HL-60/S4 (cell line): ENCODE data around the gene MTRFR.
"Not testable (repeated sequence)": the region's sequence is repeated elsewhere in the genome, so short reads cannot be mapped to it uniquely, and the experiment has no call there.

Source experiments
- in situ Hi-C: fragments of 300-500 bp; cut with MboI; formaldehyde crosslinking; loops from 2 replicates; pipeline ENCODE4 v1.14.3; 2022; ENCODE audit warnings: low sequenced_read_pairs

The MTRFR gene

DNA sequence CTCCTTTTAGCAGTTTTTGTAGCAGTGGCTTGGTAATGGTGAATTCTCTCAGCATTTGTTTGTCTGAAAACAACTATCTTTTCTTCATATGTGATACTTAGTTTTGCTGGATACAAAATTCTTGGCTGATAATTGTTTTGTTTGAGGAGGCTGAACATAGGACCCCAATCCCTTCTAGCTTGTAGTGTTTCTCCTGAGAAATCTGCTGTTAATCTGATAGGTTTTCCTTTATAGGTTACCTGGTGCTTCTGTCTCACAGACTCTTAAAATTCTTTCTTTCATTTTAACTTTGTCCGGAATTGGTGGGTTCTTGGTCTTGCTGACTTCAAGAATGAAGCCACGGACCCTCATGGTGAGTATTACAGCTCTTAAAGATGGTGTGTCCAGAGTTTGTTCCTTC is 14.9 kb downstream of the MTRFR start:
- in situ Hi-C loops, result loop anchor here (25.0 kb wide), 1 partner anchor 386 kb away; no protein-coding TSS in a partner anchor

DNA sequence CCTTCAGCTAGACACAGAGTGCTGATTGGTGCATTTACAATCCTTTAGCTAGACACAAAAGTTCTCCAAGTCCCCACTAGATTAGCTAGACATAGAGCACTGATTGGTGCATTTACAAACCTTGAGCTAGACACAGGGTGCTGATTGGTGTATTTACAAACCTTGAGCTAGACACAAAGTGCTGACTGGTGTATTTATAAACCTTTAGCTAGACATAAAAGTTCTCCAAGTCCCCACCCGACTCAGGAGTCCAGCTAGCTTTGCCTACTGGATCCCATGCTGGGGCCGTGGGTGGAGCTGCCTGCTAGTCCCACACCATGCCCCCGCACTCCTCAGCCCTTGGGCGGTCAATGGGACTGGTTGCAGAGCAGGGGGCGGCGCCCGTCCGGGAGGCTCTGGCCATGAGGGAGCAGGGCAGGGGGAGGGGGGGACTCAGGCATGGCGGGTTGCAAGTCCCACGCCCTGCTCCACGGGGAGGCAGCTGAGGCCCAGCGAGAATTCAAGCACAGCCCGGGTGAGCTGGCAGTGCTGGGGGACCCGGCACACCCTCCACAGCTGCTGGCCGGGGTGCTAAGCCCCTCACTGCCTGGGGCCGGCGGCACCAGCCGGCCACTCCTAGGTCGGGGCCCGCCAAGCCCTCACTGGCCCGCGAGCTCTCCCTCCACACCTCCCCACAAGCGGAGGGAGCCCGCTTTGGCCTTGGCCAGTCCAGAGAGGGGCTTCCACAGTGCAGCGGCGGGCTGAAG is 15.9 kb downstream of the MTRFR start:
- in situ Hi-C loops, result loop anchor here (25.0 kb wide), 1 partner anchor 387 kb away; no protein-coding TSS in a partner anchor

DNA sequence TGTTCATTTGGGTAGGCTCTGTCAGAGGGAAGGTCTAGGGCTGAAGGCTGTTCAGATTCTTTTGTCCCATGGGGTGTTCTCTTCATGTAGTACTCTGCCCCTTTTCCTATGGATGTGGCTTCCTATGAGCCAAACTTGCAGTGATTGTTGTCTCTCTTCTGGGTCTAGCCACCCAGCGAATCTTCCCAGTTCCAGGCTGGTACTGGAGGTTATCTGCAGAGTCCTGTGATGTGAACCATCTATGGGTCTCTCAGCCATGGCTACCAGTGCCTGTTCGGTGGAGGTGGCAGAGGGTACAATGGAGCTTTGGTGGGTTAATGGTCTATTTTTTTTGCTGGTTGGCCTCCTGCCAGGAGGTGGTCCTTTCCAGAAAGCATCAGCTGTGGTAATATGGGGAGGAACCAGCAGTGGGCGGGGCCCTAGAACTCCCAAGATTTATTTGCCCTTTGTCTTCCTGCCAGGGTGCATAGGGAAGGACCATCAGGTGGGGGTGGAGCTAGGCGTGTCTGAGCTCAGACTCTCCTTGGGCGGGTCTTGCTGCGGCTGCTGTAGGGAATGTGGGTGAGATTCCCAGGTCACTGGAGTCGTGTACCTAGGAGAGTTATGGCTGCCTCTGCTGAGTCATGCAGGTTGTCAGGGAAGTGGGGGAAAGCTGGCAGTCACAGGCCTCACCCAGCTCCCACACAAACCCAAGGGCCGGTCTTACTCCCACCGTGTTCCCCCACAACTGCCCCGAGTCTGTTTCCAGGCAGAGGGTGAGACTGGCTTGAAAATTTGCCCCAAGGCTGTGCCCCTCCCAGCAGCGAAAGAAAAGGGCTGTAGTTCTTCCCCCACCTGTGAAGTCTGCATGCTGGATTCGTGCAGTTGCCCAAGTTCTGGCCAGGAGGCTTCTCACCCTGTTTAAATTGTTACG is 17.5 kb downstream of the MTRFR start:
- in situ Hi-C loops, result no loop called here

DNA sequence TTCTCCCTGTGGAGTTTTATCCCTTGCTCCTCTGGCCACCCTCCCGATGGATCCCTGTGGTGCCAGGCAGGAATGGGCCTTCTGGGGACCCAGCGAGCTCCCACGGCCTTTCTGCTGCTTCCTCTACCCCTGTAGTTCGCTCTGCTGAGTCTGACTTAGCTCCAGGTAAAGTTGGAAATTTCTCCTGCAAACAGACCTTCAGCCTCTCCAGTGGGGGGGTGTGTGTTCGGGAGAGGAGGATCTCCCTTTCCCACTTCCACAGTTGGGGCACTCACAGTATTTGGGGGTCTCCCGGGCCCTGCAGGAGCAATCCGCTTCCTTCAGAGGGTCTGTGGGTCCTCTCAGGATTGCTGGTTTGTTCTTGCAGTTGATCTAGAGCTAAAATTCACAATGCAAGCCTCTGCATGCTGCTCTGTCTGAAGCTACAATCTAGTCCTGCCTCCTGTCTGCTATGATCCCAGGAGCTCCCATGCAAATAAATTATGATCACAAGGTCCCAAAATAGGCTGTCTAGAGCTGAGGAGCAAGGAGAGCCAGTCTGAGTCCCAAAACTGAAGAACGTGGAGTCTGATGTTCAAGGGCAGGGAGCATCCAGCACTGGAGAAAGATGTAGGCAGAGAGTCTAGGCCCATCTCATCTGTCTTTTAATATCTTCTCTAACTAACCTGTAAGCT is 18.3 kb downstream of the MTRFR start:
- in situ Hi-C loops, result no loop called here

DNA sequence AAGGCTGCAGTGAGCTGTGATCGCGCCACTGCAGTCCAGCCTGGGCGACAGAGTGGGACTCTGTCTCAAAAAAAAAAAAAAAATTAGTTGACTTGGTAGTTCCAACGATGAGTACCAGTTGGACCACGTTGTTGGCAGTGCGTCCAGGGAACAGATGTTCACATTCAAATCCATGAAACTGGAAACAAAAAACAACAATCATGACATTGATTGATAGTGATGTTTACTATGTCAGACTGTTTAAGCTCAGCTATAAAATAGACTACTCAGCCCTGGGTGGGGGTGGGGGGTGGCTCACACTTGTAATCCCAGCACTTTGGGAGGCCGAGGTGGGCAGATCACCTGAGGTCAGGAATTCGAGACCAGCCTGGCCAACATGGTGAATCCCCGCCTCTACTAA is 19.1 kb downstream of the MTRFR start:
- in situ Hi-C loops, result not testable (repeated sequence)

DNA sequence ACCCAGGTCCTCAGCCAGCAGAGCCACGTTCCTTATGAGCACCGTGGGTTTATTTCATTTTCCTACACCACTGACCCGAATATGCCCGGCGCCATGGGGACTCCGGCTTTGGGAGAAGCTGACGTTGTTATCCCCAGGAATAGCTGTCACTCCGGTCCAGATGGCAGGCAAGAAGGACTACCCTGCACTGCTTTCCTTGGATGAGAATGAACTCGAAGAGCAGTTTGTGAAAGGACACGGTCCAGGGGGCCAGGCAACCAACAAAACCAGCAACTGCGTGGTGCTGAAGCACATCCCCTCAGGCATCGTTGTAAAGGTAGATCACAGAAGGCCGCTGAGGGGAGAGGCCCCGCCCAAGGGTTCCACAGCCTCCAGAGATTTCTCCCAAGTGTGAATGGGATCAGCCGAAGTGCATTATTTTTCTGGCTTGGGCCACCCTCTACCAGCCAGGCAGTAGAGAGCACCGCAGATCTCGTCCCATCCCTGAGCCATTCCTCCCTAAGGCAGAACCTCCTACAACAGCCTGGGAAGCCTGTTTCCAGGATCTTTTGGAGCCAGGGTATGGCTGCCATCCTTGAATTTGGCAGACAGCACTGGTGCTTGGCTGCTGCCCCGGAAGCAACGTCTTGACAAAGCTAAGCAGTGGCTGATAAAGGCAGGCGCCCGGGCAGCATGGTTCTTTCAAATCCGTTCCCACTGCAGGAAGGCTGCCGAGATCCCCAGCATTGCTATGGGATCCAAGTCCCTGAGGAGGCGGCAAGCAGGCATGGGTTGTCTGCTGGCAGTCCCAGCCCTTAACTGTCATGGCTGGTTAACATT is 20.6 kb downstream of the MTRFR start:
- in situ Hi-C loops, result no loop called here

DNA sequence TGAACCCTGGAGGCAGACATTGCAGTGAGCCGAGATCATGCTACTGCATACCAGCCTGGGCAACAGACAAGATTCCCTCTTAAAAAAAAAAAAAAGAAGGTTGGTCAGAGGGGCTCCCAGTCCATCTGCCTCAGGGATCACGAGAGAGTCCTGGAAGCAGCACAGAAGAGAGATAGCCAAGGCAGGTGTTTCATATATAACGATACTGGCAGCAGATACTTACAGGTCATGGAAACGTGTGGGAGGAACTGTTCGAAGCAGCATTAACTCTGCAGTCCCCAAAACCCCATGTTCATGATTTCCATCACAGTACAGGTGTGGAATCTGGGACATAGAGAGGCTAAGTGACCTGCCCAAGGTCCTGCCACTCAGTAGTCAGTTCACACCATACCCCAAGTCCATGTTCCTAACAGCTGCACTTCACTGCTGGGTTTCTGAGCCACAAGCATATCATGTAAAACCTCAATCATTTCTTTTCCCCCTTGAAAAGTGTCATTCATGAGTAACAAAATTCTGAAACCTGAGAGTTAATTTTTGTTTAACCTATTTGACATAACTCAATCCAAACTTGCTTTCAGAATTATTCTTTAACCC is 21.7 kb downstream of the MTRFR start:
- in situ Hi-C loops, result no loop called here

DNA sequence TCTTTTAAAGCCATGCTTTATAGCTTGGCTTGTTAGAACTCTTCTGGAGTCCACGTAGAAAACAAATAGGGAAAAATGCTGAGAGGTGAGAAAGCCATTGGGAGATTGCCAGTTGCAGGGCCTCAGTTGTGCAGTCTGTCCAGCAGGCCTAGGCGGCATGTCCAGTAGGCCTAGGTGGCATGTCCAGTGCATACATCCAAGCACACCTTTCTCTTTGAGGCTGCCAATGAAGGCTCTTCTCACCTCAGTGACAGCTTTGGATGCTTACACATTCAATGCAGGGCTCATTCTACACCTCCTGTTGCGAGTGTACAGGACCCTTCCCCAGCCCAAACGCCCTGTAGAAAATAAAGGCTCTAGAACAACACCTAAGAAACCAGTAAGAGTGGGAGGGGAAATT is 25.4 kb downstream of the MTRFR start:
- in situ Hi-C loops, result no loop called here

DNA sequence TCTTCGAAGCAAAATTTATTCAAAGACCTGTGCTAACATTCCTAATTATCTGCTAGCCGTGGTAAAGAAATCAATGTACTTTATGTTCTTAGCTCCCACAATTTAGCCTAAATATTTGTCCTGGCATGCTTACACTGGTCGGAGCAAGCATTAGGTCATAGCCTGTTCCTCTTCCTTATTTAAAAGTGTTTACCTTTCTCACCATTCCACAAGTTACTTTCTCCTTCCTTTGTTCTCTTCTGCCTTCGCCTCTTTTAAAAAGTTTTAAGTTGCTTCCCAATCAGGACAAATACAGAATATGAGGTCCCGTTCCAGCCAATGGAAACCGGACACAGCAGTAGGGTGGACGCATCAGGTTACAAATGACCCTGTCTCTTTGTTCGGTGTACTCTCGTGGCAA is 26.8 kb downstream of the MTRFR start:
- in situ Hi-C loops, result no loop called here

DNA sequence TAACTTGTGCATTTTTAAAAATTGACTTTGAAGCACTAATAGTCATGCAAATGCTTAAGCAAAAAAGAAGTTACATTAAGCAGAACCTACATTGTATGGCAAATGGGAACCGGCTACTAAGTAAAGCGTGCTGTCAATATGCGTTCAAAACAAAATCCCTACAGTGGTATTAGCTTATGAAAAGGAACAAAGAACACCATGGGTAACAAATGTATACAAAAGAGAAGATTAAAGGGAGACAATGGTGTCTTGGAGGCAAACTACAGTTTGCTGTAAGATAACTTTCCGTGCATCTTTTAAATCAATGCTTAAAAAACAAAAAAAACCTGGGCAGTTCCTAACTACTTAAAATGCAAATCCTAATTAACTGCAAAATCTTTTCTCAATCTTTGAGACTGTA is 28.0 kb downstream of the MTRFR start:
- in situ Hi-C loops, result no loop called here

DNA sequence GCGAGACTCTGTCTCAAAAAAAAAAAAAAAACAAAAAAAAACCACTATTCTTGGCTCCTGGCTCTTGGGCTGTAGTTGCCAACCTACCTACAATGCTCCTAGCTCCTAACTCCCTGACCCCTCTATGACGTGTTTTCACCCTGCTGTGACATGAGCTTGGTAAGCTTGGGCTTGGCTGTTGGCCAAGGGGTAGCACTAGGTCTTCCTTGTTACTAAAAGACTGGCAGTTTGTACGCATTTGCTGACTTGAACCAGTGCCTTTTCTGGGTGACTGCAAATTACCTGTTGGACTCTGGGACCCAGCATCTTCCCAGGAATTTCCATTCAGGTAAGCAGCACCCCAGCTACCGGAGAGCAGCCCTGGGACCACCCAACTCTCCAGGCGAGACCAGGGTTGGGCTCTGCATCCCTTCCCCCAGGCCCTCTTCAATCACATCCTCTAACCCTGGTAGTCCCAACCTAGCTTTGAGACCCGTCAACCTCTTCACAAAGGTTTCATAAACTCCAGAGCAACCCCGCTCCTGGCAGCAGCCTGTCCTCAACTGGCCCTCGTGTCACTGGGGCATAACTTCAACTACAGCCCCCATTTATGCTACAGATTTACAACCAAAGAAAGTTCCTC is 30.1 kb downstream of the MTRFR start:
- in situ Hi-C loops, result no loop called here

DNA sequence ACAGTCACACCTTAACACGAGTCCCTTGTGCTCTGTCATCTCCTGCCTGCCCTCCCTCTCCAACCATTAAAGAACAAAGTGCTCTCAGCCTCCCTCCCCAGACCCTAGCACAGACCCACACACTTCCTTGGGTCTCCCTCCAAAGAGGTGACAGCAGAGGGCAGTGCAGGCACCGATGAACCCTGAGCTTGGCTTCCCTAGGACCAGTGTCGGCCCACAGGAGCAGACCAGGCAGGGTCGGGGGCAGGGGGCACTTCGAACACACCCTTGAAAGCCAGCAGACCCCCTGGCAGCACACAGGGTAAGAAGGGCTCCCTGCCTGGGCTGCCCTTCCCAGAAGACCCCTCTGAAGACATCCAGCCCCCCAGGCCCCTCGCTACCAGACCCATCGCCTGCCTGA is 31.4 kb downstream of the MTRFR start:
- in situ Hi-C loops, result no loop called here

DNA sequence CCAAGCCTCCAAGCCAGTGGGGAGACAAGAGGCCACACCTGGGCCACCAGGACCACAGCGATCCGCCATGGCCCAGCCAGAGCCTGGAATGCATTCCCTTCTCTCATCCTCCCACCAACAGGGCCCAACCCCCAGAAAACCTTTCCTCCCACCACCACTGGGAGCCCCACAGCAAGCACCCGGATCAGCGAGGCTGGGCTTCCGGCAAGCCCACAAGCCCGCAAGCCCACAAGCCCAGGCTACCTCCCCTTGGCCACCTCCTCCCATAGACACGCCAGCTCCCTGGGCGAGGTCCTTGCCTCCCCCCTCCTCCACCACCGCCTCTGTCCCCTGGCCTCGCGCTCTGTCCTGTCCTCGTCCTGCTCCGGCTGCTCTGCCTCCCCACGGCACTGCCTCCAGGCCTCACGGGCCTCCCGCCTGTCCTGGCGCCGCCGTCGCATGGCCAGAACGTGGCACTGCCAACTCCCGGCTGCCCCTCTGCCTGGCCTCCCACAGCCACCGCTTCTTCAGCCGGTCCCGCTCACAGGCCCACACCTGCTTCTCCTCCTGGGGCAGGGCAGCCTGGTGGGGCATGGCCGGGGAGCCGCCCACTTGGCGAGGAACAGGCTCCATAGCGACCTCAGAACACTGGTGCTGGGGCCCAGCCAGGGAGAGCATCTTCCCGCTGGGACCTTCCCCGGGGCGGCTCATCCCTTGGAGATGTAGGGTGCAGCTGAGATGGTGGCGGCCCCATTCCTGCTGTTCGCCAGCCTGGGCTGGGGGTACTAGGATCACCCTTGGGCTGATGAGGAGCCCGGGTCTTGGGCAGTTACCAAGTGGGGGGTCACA is 32.8 kb downstream of the MTRFR start:
- in situ Hi-C loops, result no loop called here

DNA sequence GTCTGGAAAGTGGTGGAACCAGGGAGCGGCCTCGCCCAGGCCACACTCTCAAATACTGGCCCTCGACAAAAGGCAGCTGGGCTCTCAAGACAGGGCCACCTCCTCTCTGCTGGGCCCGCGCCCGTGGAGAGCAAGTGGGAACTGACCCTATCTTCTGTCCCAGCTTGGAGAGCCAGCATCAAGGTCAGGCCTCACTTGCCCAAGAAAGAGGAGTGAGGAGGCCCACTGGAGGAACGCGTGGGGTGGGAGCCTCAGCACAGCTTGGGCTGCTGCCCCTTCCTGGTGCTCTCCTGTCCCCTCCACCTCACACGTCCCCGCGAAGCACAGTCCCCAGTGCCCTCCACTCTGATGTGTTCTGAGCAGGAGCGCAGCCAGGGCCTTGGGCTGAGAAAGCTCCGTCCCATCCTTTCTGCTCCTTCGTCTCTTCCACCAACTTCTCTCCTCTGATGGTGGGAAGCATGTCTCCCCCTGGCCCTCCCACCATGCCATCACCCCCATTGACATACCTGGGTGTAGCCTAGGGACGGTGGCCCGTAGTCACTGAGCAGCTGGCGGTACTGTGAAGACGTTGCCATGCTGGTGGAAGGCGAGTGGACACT is 33.5 kb downstream of the MTRFR start:
- in situ Hi-C loops, result no loop called here

DNA sequence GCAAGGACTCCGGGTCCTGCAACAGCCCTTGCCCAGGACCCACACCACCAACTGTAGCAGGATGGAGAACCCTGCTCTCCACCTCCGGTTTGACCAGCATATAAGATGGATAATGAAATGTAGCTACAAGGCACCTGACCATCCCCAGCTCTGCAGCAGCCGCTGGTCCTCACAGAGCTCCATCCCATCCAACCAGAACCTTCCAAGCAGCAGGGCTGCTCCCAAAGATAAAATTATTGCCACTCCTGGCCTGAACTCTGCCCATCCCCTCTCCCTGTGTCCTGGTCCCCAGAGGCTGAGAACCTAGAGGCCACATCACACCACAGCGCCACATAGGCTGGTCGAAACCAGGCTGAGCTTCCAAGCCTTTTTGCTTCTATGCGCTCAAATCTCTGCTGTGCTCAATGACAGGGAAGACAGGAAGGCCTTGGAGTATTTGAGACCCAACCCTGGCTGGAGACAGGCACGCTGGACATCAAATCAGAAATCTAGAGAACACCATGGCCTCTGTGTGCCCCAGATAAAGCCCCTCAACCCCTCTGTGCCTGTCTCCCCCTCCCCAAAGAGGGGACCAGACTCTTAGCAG is 34.2 kb downstream of the MTRFR start:
- in situ Hi-C loops, result no loop called here

DNA sequence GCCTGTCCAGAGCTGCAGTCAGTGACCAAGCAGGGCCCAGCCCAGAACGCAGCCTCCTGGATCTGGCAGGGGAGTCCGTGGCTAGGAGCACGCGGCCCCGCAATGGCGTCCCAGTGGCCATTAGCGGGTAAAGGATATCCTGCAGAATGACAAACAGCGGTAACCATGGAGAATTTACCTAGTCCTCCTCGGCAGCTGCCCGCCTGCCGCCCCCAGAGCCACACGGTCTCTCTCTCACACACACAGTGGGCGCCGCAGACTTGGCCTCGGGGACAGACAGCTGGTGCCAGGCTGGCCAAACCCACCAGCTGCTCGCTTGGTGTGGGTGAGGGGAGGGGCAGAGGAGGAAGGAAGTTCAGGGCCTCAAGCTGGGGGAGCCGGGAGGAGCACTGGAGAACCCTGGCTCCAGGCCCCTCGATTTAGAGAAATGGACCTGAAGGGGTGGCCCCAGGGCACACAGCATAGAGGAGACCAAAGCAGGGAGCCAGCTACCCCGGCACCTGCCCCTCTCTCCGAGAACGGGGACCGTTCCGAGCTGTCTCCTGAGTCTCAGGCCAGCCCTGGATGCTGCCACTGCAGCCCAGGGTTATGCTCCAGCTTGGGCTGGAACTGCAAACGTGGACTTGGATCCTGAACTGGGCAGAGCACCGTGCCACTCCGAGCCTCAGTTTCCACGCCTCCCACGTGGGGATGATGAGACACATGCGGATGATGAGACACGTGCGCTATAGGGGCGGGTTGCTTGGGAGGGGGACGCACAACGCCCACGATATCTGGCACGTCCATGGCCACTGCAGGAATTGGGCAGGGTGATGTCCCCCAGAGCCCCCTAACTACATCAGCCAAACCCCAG is 35.0 kb downstream of the MTRFR start:
- in situ Hi-C loops, result no loop called here

DNA sequence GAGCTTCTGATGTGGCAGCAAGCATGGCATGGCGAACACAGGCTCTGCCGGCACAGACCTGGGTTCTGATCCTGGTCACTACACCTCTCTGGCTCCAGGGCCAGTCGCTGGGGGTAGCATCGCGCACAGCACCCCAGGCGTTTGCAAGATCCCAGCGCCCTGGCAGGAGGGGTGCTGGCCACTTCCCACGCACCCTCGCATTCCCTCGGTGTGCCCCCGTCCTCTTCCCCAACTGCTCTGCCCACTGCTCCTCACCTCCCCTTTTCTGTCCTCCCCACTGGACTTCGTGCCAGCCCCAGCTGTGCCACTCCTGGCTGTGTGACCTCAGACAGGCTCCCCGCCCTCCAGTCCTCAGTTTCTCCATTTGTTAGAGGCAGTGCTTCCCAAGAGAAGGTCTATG is 35.6 kb downstream of the MTRFR start:
- in situ Hi-C loops, result no loop called here
